GM19238 (cell line): Measurements from ENCODE around the gene TRAM1L1.
A peak's percentile ranks its signal among the peaks of the same experiment; 100 is the strongest.

Experiments used
- DNase-seq: peaks from one replicate; pipeline ENCODE4 v3.0.0; 2011; ENCODE audit warnings: low spot score; ENCODE audit not compliant: insufficient read length

The TRAM1L1 gene

DNA sequence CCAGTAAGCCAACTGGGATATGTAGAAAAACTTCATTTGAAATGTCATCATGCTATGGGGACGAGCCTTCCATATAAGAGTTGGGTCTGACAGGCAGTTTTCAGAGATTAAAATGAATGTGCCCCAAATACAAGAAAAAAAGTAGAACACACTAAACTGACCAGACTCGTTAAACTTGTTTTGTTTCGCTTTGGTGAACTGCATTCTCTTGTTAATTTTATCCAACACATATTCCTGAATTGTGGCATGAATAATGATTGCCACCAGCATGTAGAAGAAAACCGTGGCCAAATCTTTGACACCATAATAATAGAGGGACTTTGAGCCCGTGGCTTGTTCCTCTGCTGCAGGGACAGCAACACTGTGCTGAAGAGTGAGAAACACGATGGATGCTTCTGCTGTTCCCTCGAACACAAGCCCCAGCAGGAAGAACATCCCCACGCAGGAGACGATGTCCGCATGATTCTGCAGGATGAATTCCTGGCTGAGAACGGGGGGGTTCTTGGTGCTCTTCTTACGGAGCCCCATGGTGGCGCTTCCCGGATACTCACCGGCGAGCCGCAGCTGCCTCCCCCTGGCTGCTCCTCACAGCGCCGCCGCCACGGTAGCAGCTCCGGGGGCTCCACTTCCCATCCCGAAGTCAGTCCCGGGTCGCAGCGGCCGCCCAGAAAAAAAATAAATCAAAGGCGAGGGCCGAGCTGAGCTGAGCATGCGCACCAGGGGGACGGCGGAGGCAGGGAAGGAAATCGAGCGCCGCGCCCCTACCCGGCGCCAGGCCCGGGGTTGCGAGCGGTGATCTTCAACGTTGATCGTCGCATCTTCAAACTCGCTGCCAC, at the start of gene TRAM1L1:
TRAM1L1 (minus strand) TSS at position 711 of the 836 bp plus-strand sequence; CDS start at position 528, 183 bp downstream.
- DNase-seq, result peak; percentile 1

- DNase-seq, result no peak
Measured at GRCh38 chr4:117134386-117134785, 49.0 kb upstream of the TRAM1L1 start.

DNA sequence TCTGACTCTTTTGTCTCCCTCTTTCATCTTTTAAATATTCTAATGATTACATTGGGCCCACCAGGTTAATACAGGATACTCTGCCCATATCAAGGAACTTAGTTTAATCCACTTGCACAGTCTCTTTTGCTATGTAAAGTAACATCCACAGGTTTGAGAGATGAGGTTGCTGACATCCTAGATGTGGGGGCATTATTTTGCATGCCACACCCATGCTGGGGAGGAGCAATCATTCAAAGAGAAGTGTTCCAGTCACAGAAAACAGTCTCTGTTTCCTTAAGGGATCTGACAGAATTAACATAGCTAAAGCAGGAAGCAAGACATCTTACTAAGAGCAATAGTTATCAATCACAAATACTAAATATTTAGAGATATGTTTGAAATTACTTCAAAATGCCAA, 11.5 kb upstream of the TRAM1L1 start:
- no peak for DNase-seq

DNA sequence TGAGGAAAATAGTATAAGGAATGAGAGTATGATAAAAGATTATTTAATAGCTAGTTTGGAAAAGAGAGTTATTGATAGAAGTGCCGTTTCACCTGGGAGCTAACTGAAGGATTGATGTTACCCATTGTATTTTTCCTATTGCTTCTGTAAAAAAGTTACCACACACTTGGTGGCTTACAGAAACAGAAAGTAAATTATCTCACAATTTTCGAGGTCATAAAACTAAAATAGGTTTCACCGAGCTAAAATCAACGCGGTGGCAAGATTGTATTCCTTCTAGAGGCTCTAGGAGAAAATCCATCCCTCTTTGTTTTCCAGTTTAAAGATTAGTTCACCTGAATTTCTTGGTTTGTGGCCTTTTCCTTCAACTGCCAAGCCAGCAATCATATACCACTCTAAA, 11.1 kb upstream of the TRAM1L1 start:
- no peak for DNase-seq

- no peak for DNase-seq
Measured at GRCh38 chr4:117093571-117093970, 8.2 kb upstream of the TRAM1L1 start.

DNA sequence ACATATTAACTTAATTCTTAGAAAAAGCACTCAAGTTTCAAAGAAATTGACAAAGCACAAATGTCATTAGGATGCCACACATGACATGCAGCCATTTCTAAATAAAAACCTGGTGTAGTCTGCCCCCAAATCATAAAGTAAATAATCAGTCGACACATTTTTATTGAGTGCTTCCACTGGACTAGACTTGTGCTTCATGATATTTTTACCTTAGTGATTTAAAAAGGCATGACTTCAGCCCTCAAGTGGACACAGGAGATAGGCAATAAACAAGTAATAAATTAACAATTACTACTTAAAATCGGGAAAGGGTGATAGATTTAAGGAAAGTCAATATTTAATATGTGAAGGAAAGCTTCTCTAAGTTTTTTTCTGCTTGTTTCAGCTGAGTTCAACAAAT, 7.6 kb downstream of the TRAM1L1 start:
- DNase-seq, result no peak

- no peak for DNase-seq
Measured at GRCh38 chr4:117068120-117068519, 17.3 kb downstream of the TRAM1L1 start.

- no peak for DNase-seq
Measured at GRCh38 chr4:117063961-117064696, 21.2 kb downstream of the TRAM1L1 start.

- DNase-seq, result no peak
Measured at GRCh38 chr4:117042962-117043361, 42.4 kb downstream of the TRAM1L1 start.
